HG03108 (cell line): ENCODE results near the gene WRAP73.

Source experiments
- ATAC-seq: cut with Tn5 transposase; IDR thresholded peaks from one replicate; pipeline ENCODE4 v1.9.1; 2021; ENCODE audit warnings: moderate library complexity; ENCODE audit not compliant: unreplicated experiment

The WRAP73 gene

GRCh38 chr1:3650248-3651025 is 534 bp upstream of the WRAP73 start:
- ATAC-seq = no peak

- ATAC-seq = no peak
Measured at GRCh38 chr1:3646596-3646995, 3.3 kb downstream of the WRAP73 start.

GRCh38 chr1:3645666-3646355 is 4.1 kb downstream of the WRAP73 start:
- ATAC-seq = no peak

GRCh38 chr1:3645247-3645646 is 4.7 kb downstream of the WRAP73 start:
- no peak for ATAC-seq

- ATAC-seq = no peak
Measured at GRCh38 chr1:3644273-3644672, 5.6 kb downstream of the WRAP73 start.

- no peak for ATAC-seq
Measured at GRCh38 chr1:3642919-3643675, 6.8 kb downstream of the WRAP73 start.

GRCh38 chr1:3641816-3642215 is 8.1 kb downstream of the WRAP73 start:
- no peak for ATAC-seq

- no peak for ATAC-seq
Measured at GRCh38 chr1:3641046-3641760, 8.7 kb downstream of the WRAP73 start.

GRCh38 chr1:3640121-3640837 is 9.6 kb downstream of the WRAP73 start:
- no peak for ATAC-seq

GRCh38 chr1:3639397-3639911 is 10.4 kb downstream of the WRAP73 start:
- ATAC-seq = no peak

GRCh38 chr1:3638676-3639075 is 11.2 kb downstream of the WRAP73 start:
- no peak for ATAC-seq

GRCh38 chr1:3638027-3638426 is 11.9 kb downstream of the WRAP73 start:
- ATAC-seq = no peak

GRCh38 chr1:3636531-3636930 is 13.4 kb downstream of the WRAP73 start:
- no peak for ATAC-seq

- no peak for ATAC-seq
Measured at GRCh38 chr1:3636080-3636479, 13.8 kb downstream of the WRAP73 start.

GRCh38 chr1:3634059-3634800 is 15.7 kb downstream of the WRAP73 start:
- no peak for ATAC-seq

- ATAC-seq = no peak
Measured at GRCh38 chr1:3633344-3634058, 16.4 kb downstream of the WRAP73 start.

- no peak for ATAC-seq
Measured at GRCh38 chr1:3632716-3633343, 17.1 kb downstream of the WRAP73 start.

- ATAC-seq = no peak
Measured at GRCh38 chr1:3632298-3632697, 17.6 kb downstream of the WRAP73 start.
